ENCODE results near the gene OTULINL.

Gene OTULINL

DNA sequence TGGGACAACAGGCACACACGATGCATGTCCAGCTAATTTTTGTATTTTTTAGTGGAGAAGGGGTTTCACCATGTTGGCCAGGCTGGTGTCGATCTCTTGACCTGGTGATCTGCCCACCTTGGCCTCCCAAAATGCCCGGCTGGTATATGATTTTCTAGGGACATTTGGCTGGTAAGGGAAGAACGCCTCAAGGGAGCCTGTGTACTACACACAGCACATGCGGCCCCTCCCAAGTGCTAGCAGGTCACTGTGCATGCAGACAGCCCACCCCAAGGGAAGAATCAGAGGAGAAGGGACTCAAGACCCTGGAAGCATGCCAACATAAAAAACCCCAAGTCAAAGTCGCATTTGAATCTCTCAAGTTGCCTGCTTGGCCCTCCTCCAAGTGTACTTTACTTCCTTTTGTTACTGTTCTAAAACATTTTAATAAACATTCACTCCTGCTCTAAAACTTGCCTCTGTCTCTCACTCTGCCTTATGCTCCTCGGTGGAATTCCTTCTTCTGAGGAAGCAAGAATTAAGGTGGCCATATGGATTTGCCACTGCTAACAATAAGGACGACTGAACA lies 24.3 kb upstream of the OTULINL start:
- no peak overlapping the region for H3K9ac ChIP-seq (ENCODE audit: low read length)
- no peak overlapping the region for H2AFZ ChIP-seq (ENCODE audit: low read depth, low read length, severe bottlenecking)

DNA sequence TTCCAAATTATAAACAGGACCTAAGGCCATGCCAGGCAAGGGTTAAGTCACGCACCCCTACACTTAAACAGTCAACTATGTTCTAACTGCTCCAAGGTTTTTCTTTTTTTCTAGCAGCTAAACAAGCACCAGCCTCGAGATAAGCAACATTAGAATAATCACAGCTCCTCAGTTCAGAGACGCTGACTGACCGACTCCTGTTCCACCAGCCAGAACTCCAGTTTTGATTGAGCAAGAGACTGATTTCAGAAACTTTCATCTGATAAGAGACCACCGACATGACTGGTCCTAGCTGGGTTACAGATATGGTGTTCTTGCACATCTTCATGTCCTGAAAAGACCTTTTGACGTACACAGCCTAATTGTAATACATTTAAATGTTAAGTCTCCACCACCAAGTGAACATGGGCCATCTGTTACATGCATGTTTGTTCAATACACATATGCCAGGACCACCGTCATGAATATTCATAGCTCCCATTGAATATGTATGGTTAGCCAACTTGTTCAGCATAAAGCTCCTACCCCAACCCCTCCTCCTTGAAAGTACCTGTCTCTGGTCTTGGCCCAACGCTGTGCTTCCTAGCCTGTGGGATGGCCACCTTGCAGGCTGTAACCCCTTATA lies 23.7 kb upstream of the OTULINL start:
- TF ChIP-seq EZH2phosphoT487 (conservative IDR thresholded peaks at IDR 0.05; ENCODE audit: low read length) = no peak
- TF ChIP-seq, protein P1, sequence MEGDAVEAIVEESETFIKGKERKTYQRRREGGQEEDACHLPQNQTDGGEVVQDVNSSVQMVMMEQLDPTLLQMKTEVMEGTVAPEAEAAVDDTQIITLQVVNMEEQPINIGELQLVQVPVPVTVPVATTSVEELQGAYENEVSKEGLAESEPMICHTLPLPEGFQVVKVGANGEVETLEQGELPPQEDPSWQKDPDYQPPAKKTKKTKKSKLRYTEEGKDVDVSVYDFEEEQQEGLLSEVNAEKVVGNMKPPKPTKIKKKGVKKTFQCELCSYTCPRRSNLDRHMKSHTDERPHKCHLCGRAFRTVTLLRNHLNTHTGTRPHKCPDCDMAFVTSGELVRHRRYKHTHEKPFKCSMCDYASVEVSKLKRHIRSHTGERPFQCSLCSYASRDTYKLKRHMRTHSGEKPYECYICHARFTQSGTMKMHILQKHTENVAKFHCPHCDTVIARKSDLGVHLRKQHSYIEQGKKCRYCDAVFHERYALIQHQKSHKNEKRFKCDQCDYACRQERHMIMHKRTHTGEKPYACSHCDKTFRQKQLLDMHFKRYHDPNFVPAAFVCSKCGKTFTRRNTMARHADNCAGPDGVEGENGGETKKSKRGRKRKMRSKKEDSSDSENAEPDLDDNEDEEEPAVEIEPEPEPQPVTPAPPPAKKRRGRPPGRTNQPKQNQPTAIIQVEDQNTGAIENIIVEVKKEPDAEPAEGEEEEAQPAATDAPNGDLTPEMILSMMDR (IDR thresholded peaks at IDR 0.05; ENCODE audit: insufficient read depth, low read length, poor library complexity, severe bottlenecking) = no peak
- no peak overlapping the region for H2AFZ ChIP-seq (ENCODE audit: low read depth, low read length, severe bottlenecking)

More for the DNA sequence above, 24.3 kb upstream of the OTULINL start:
- Histone ChIP-seq H3K27me3 (ENCODE audit: low read length) (0 out of 2 replicates have a peak, but pooled peaks cover 4% of the 10 kb centered on the region), H3F3A (ENCODE audit: insufficient read depth) (no peaks in the 10 kb centered on the region), H3K36me3 (ENCODE audit: low read length) (no peaks in the 10 kb centered on the region), H3K9me3 (ENCODE audit: insufficient read depth, low read length) (no peaks in the 10 kb centered on the region), H3K79me2 (ENCODE audit: insufficient read depth, low read length) (no peaks in the 10 kb centered on the region), H3K9me2 (replicated peaks; ENCODE audit: insufficient read depth, low read length) (no peaks in the 10 kb centered on the region), H4K20me1 (ENCODE audit: low read depth, low read length) (no peaks in the 10 kb centered on the region), H3K27ac (ENCODE audit: low read depth, low read length) (no peak overlapping the region), H3K4me3 (ENCODE audit: insufficient read depth, low read length, poor library complexity, severe bottlenecking) (no peak overlapping the region), H3K4me2 (ENCODE audit: low read depth, low read length, poor library complexity, severe bottlenecking) (no peak overlapping the region)
- TF ChIP-seq, protein P1 (IDR thresholded peaks at IDR 0.05; ENCODE audit: insufficient read depth, low read length, poor library complexity, severe bottlenecking) = no peak
- no peak for TF ChIP-seq EZH2phosphoT487 (conservative IDR thresholded peaks at IDR 0.05; ENCODE audit: low read length)

DNA sequence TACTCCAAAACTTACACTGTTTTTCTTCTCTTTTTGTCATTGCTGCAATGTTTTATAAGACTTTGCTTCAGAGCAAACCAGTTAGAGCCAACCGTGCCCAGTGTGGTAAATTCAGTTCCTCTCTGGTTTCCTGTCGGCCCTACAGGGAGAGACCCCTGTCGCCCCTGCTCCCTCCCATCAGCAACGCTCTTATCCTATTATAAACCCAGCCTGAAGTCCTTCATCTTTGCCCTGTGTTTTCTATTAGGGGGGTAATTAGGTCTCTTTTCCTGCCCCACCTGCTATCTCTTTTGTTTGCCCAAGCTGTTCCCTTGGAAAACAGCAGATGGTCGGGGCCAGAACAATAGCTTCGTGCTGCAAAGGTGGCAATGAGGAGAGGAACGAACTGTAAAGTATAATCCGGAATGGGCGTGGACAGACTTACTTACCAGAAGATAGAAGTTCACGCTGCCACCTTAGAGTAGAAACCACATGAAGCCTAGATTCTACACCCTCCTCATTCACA lies 21.4 kb upstream of the OTULINL start:
- H3K27me3 ChIP-seq (ENCODE audit: low read length) = no peaks in the 10 kb centered on the region
- H3K4me2 ChIP-seq (ENCODE audit: low read depth, low read length, poor library complexity, severe bottlenecking) = no peak overlapping the region
- TF ChIP-seq EZH2phosphoT487 (conservative IDR thresholded peaks at IDR 0.05; ENCODE audit: low read length) = no peak
- TF ChIP-seq, protein P1 (IDR thresholded peaks at IDR 0.05; ENCODE audit: insufficient read depth, low read length, poor library complexity, severe bottlenecking) = no peak
- no peak overlapping the region for H3K4me3 ChIP-seq (ENCODE audit: insufficient read depth, low read length, poor library complexity, severe bottlenecking)
- no peaks in the 10 kb centered on the region for H4K20me1 ChIP-seq (ENCODE audit: low read depth, low read length)
- no peaks in the 10 kb centered on the region for H3F3A ChIP-seq (ENCODE audit: insufficient read depth)
- no peaks in the 10 kb centered on the region for H3K9me2 ChIP-seq (replicated peaks; ENCODE audit: insufficient read depth, low read length)
- H3K79me2 ChIP-seq (ENCODE audit: insufficient read depth, low read length) = no peaks in the 10 kb centered on the region
- H3K36me3 ChIP-seq (ENCODE audit: low read length) = no peaks in the 10 kb centered on the region
- no peak overlapping the region for H2AFZ ChIP-seq (ENCODE audit: low read depth, low read length, severe bottlenecking)
- H3K9me3 ChIP-seq (ENCODE audit: insufficient read depth, low read length) = no peaks in the 10 kb centered on the region
- H3K27ac ChIP-seq (ENCODE audit: low read depth, low read length) = no peak overlapping the region
- H3K9ac ChIP-seq (ENCODE audit: low read length) = no peak overlapping the region

More for the DNA sequence above, 23.7 kb upstream of the OTULINL start:
- Histone ChIP-seq H4K20me1 (ENCODE audit: low read depth, low read length) (no peaks in the 10 kb centered on the region), H3K27me3 (ENCODE audit: low read length) (0 out of 2 replicates have a peak, but pooled peaks cover 4% of the 10 kb centered on the region), H3F3A (ENCODE audit: insufficient read depth) (no peaks in the 10 kb centered on the region), H3K79me2 (ENCODE audit: insufficient read depth, low read length) (no peaks in the 10 kb centered on the region), H3K4me2 (ENCODE audit: low read depth, low read length, poor library complexity, severe bottlenecking) (no peak overlapping the region), H3K4me3 (ENCODE audit: insufficient read depth, low read length, poor library complexity, severe bottlenecking) (no peak overlapping the region), H3K9me2 (replicated peaks; ENCODE audit: insufficient read depth, low read length) (no peaks in the 10 kb centered on the region), H3K9me3 (ENCODE audit: insufficient read depth, low read length) (no peaks in the 10 kb centered on the region), H3K27ac (ENCODE audit: low read depth, low read length) (no peak overlapping the region), H3K36me3 (ENCODE audit: low read length) (no peaks in the 10 kb centered on the region), H3K9ac (ENCODE audit: low read length) (no peak overlapping the region)

Data from SU-DHL-6 (cell line).